Transverse colon (tissue), 4 donors: ENCODE measurements around the gene NEK10. TPM values are rescaled to one million over a fixed set of nuclear protein-coding genes. Genes with fewer than 3 reads are reported as not detected.
A peak's percentile ranks its signal among the peaks of the same experiment; 100 is the strongest.

Experiments used
- DNase-seq: peaks from one replicate; pipeline ENCODE4 v3.0.0-alpha.2; 2019
- H3K27ac ChIP-seq, 4 donors: fragments of 200-600 bp; sonication (generic); 2 replicates each; pipeline ENCODE4 v1.5.1; 2016 to 2018; ENCODE audit warnings: inconsistent platforms in 4 of 4
- H3K27me3 ChIP-seq: fragments of 200-600 bp; sonication (generic); 2 replicates; pipeline ENCODE4 v1.5.1; 2017; ENCODE audit warnings: inconsistent platforms
- H3K36me3 ChIP-seq, 4 donors: fragments of 200-600 bp; sonication (generic); 2 replicates each; pipeline ENCODE4 v1.5.1; 2017 to 2019; ENCODE audit warnings: inconsistent platforms in 4 of 4
- H3K4me1 ChIP-seq, 4 donors: fragments of 200-600 bp; sonication (generic); 2 replicates each; pipeline ENCODE4 v1.5.1; 2017 to 2020; ENCODE audit warnings: inconsistent platforms in 4 of 4
- H3K4me3 ChIP-seq, 4 donors: fragments of 200-600 bp; sonication (generic); 1 replicate in 1 of 4; 2 replicates in 3 of 4; pipeline versions ENCODE4 v1.5.1 to v1.6.1; 2017 to 2019; ENCODE audit warnings: inconsistent platforms in 4 of 4
- H3K9me3 ChIP-seq, 2 donors: fragments of 200-600 bp; sonication (generic); 2 replicates each; pipeline ENCODE4 v1.5.1; 2017 to 2019; ENCODE audit warnings: inconsistent platforms in 2 of 2
- EP300 ChIP-seq: sonication (generic); formaldehyde crosslinking; IDR thresholded peaks from one replicate; pipeline ENCODE4 v1.6.1; 2017; ENCODE audit warnings: antibody characterized with exemption, low read depth
- POLR2A ChIP-seq: fragments of 450-650 bp; IDR thresholded peaks from one replicate; pipeline ENCODE4 v1.6.1; 2016; ENCODE audit warnings: antibody characterized with exemption, mild to moderate bottlenecking, moderate library complexity
- POLR2AphosphoS5 ChIP-seq, 3 donors: sonication (generic); formaldehyde crosslinking; IDR thresholded peaks; one replicate each; pipeline ENCODE4 v1.6.1; 2016; ENCODE audit warnings: antibody characterized with exemption in 3 of 3
- WGBS, 2 donors: methylation state at CpG; one replicate each; pipeline ENCODE4 v1.1.5; 2018; ENCODE audit warnings: low coverage in 1 of 2; 5-methylcytosine and 5-hydroxymethylcytosine counted together
- in situ Hi-C, 4 donors: fragments of 200-750 bp; cut with MboI; loops; one replicate each; pipeline versions ENCODE4 v1.15.0 to v1.15.1; 2017; ENCODE audit warnings: low sequenced_read_pairs in 3 of 4, low pct_ligation_motif_present in 1 of 4, low pct_unique_long_range_greater_than_20kb in 1 of 4
- intact Hi-C: fragments of 100-400 bp; cut with DNase I; formaldehyde crosslinking; loops from one replicate; pipeline ENCODE4 v1.15.1; 2023; ENCODE audit warnings: low total_unique reads
- total RNA-seq, 4 donors: library from RNA; depleted of rRNA; stranded (reverse); fragments of >200 nt; gene quantifications; one replicate each; pipeline ENCODE4 v1.1.0, GENCODE V29; 2016
- TF ChIP-seq, protein P1 (sequence below), 5 experiments: fragments of 200-600 bp in 3 of 5; fragments of 450-650 bp in 2 of 5; sonication (generic) in 3 of 5; IDR thresholded peaks; 1 replicate in 2 of 5; 2 replicates in 3 of 5; pipeline ENCODE4 v1.5.1; 2016 to 2017; ENCODE audit warnings: antibody characterized with exemption in 5 of 5, inconsistent platforms in 3 of 5, mild to moderate bottlenecking in 2 of 5, moderate library complexity in 1 of 5

Gene NEK10
- total RNA-seq, 4 donors from 2014 or later: 1.1 to 3.2 (median 1.7) TPM

DNA sequence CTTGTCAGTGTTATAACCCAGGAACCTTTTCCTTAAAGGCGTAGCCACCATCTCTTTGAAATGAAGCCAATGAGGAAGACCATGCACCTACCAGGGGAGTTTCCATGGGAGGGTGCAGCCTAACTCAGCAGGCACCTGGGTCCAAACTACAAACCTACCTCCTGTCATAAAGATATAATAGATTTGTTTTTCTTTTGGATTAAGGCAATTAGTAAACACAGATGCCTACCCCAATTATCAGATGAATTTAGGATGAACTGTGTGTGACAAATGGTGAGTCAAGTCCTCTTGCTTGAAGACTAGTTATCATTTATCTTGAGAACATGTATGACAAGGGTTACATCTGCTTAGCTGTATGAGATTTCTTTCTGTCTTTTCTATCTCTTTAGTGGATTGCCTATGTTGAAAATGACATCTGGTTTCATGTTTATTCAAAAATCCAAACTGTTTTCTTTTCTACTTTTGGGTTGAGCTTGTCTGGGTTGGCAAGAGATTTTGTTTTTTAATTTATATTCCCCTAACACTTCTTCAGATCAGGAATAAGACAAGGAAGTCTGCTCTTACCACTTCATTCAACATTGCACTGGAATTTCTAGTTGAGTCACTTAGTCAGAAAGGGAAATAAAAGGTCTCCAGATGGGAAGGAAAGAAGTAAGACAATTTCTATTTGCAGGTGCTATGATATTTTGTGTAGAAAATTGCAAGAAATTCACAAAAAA is 149.9 kb downstream of the NEK10 start:
- DNase-seq: peak; percentile 31
- Histone ChIP-seq H3K4me1 (peaks cover 0 to 12% (median 0%) of the 10 kb centered on the region in 4 donors), H3K4me3 (no peak overlapping the region), H3K27ac (peak overlapping the region in 3 of 4 donors; percentile 36 to 44 (median 41)), H3K36me3 (no peaks in the 10 kb centered on the region), H3K27me3 (no peaks in the 10 kb centered on the region), H3K9me3 (no peaks in the 10 kb centered on the region)
- intact Hi-C loops (no loop called here), in situ Hi-C loops (no loop called here)
- TF ChIP-seq POLR2AphosphoS5 (IDR thresholded peaks at IDR 0.05) (no peak), EP300 (no peak), POLR2A (no peak)
- TF ChIP-seq, protein P1, sequence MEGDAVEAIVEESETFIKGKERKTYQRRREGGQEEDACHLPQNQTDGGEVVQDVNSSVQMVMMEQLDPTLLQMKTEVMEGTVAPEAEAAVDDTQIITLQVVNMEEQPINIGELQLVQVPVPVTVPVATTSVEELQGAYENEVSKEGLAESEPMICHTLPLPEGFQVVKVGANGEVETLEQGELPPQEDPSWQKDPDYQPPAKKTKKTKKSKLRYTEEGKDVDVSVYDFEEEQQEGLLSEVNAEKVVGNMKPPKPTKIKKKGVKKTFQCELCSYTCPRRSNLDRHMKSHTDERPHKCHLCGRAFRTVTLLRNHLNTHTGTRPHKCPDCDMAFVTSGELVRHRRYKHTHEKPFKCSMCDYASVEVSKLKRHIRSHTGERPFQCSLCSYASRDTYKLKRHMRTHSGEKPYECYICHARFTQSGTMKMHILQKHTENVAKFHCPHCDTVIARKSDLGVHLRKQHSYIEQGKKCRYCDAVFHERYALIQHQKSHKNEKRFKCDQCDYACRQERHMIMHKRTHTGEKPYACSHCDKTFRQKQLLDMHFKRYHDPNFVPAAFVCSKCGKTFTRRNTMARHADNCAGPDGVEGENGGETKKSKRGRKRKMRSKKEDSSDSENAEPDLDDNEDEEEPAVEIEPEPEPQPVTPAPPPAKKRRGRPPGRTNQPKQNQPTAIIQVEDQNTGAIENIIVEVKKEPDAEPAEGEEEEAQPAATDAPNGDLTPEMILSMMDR (IDR thresholded peaks at IDR 0.05): no peak
- WGBS, 2 donors: 57 to 63% methylated on average over 1 of the region's 1 CpG

DNA sequence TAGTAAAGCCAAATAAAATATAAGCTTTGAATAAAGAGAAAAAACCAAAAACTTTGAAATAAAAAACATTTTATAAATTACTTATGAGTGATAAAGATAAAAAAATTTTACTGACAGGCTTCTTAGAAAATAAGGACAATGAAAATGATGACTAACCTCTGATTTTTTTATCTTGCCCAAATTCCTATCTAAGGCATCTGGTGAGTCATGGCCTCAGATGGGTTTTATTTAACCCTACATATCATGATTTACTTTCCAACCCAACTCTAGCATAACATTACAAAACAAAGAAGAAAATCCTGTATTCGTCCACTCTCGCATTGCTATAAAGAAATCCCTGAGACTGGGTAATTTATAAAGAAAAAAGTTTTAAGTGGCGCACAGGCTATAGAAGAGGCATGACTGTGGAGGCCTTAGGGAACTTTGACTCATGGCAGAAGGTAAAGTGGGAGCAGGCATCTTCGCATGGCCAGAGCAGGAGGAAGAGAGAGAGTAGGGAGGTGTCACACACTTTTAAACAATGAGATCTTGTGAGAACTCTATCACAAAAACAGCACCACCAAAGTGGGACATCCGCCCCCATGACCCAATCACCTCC is 152.1 kb downstream of the NEK10 start:
- 93 to 95% methylated on average over 5 of the region's 5 CpGs for WGBS, 2 donors
- intact Hi-C loops (no loop called here), in situ Hi-C loops (no loop called here)
- Histone ChIP-seq H3K4me1 (peaks cover 0 to 12% (median 0%) of the 10 kb centered on the region in 4 donors), H3K4me3 (no peak overlapping the region), H3K36me3 (no peaks in the 10 kb centered on the region), H3K9me3 (no peaks in the 10 kb centered on the region), H3K27me3 (no peaks in the 10 kb centered on the region), H3K27ac (no peak overlapping the region)
- no peak for DNase-seq
- TF ChIP-seq EP300 (no peak), POLR2AphosphoS5 (IDR thresholded peaks at IDR 0.05) (no peak), POLR2A (no peak)
- TF ChIP-seq, protein P1 (IDR thresholded peaks at IDR 0.05): no peak

DNA sequence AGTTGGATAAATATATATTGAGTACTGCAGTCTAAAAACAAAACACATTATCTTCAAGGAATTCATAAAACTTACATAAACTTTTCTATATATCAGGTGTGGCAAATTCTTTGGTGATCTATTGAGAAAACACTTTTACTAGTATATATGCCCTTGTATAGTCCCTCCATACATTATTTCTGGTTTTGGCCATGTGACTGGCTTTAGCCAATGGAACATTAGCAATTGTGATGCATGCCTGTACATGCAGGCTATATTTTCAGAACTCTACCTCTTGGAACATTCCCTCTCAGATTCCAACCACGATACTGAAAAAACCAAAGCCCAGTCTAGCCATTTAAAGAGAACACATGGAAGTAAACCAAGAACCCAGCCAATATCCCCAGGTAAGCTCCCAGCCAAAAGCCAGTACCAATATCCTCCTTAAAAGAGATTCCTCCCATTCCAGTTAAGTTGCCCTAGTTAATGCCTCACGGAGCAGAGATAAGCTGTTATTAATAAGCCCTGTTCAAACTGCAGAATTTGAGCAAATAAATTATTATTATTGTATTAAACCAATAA is 152.8 kb downstream of the NEK10 start:
- H3K27me3 ChIP-seq: no peaks in the 10 kb centered on the region
- in situ Hi-C loops (no loop called here), intact Hi-C loops (no loop called here)
- WGBS, 2 donors: 71 to 87% methylated on average over 1 to 2 of the region's 2 CpGs
- H3K4me1 ChIP-seq: peaks cover 0 to 12% (median 0%) of the 10 kb centered on the region in 4 donors
- no peaks in the 10 kb centered on the region for H3K36me3 ChIP-seq
- H3K9me3 ChIP-seq: no peaks in the 10 kb centered on the region
- H3K27ac ChIP-seq: no peak overlapping the region
- H3K4me3 ChIP-seq: no peak overlapping the region
- TF ChIP-seq POLR2AphosphoS5 (IDR thresholded peaks at IDR 0.05): no peak
- TF ChIP-seq EP300: no peak
- no peak for TF ChIP-seq POLR2A
- TF ChIP-seq, protein P1 (IDR thresholded peaks at IDR 0.05): no peak
- DNase-seq: no peak

DNA sequence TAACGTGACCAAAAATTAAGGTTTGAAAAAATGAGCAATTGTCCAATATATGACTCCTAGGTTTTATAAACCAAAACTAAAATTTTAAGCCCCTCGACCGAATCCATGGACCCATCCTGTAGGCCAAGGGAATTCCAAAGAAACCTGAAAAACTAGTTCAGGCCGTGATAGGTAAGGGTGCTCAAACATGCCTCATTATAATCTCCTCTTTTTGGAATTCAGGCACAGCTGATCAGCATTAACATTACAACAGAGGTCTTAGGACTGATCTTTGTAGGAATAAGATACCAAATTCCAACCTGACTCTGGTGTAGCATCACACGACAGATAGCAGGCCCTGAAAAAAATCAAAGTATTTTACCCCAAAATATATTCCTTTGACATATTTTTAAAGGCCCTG is 155.7 kb downstream of the NEK10 start:
- no peak overlapping the region for H3K4me3 ChIP-seq
- TF ChIP-seq POLR2A (no peak), POLR2AphosphoS5 (IDR thresholded peaks at IDR 0.05) (no peak), EP300 (no peak)
- TF ChIP-seq, protein P1 (IDR thresholded peaks at IDR 0.05): no peak
- intact Hi-C loops (no loop called here), in situ Hi-C loops (no loop called here)
- 77 to 85% methylated on average over 4 to 5 of the region's 5 CpGs for WGBS, 2 donors
- no peaks in the 10 kb centered on the region for H3K9me3 ChIP-seq
- H3K27me3 ChIP-seq: no peaks in the 10 kb centered on the region
- H3K4me1 ChIP-seq: no peaks in the 10 kb centered on the region
- H3K27ac ChIP-seq: no peak overlapping the region
- DNase-seq: no peak
- no peaks in the 10 kb centered on the region for H3K36me3 ChIP-seq
